Measurements from ENCODE around the gene LIMA1. TPM values are rescaled to one million over a fixed set of nuclear protein-coding genes. Genes with fewer than 3 reads are reported as not detected.
A peak's percentile ranks its signal among the peaks of the same experiment; 100 is the strongest.

LIMA1 gene
- total RNA-seq, 4 donors from 2014 or later: 151 to 259 (median 243) TPM

GRCh38 chr12:50240792-50241114, 42.6 kb downstream of the LIMA1 start:
- no peak for DNase-seq
- WGBS, 2 donors (ENCODE audit: low coverage in 1 of 2): 57 to 71% methylated on average over 1 of the region's 1 CpG
- peaks cover 7 to 73% (median 39%) of the 10 kb centered on the region in 4 donors for H3K4me1 ChIP-seq
- no peaks in the 10 kb centered on the region for H3K27me3 ChIP-seq
- TF ChIP-seq POLR2AphosphoS5 (IDR thresholded peaks at IDR 0.05) (no peak), EP300 (IDR thresholded peaks at IDR 0.05; ENCODE audit: low read depth) (no peak), CTCF (IDR thresholded peaks at IDR 0.05) (no peak), POLR2A (IDR thresholded peaks at IDR 0.05) (no peak)
- H3K36me3 ChIP-seq: peaks cover 0 to 10% (median 0%) of the 10 kb centered on the region in 4 donors
- intact Hi-C loops (cut with DNase I; ENCODE audit: low total_unique reads) (no loop called here), in situ Hi-C loops (cut with MboI; ENCODE audit: low pct_ligation_motif_present in 1 of 4, low pct_unique_long_range_greater_than_20kb in 1 of 4, low sequenced_read_pairs in 3 of 4) (no loop called here)
- no peaks in the 10 kb centered on the region for H3K9me3 ChIP-seq
- H3K4me3 ChIP-seq: no peak overlapping the region
- peak overlapping the region; percentile 82 to 90 (median 88) for H3K27ac ChIP-seq

DNA sequence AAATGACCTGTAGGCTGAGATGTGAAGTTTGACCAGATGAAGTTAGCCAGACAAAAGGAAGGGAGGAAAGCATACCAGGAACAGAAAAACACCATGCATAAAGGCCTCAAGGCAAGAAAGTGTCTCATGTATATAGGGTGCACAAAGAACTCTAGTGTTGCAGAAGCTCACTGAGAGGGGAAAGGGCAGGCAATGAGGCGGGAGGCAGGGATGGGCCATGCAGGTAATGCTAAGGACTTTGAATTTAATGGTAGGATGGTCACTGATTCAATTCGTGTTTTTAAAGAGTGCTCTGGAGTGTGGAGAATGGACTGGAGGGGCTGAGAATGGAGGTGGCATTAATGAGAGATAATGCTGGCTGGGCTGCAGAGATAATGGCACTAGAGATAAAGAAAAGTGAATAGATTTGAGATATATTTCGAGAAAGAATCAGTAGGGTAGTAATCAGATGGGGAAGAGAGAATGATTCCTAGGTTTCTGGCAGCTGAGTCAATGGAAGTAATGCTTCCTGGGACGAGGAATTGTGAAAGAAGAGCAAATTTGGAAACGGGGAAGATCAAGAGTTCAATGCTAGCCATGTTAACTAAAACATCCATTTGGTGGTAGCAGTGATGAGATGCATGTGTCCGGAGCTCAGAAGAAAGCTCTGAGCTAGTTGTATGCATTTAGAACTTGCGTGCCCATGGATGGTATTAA, 43.1 kb downstream of the LIMA1 start:
- intact Hi-C loops (cut with DNase I; ENCODE audit: low total_unique reads): no loop called here
- peaks cover 7 to 68% (median 39%) of the 10 kb centered on the region in 4 donors for H3K4me1 ChIP-seq

DNA sequence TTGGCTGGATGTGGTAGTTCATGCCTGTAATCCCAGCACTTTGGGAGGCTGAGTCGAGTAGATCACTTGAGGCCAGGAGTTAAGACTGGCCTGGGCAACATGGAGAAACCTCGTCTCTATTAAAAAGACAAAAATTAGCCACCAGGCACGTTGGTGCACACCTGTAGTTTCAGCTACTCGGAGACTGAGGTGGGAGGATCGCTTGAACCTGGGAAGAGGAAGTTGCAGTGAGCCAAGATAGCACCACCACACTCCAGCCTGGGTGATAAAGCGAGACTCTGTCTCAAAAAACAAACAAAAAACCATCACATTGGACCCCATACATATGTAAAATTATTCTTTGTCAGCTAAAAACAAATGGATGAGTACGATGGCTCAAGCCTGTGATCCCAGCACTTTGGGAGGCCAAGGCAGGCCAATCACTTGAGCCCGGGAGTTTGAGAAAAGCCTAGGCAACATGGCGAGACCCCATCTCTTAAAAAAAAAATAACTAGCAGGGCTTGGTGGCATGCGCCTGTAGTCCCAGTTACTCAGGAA, 43.9 kb downstream of the LIMA1 start:
- in situ Hi-C loops (cut with MboI; ENCODE audit: low pct_ligation_motif_present in 1 of 4, low pct_unique_long_range_greater_than_20kb in 1 of 4, low sequenced_read_pairs in 3 of 4) (no loop called here), intact Hi-C loops (cut with DNase I; ENCODE audit: low total_unique reads) (loop anchor here (2.0 kb wide), 1 partner anchor 75 kb away; no protein-coding TSS in a partner anchor)
- WGBS, 2 donors (ENCODE audit: low coverage in 1 of 2): 79 to 87% methylated on average over 5 to 10 of the region's 10 CpGs
- no peaks in the 10 kb centered on the region for H3K9me3 ChIP-seq
- peak overlapping the region; percentile 82 to 90 (median 88) for H3K27ac ChIP-seq
- H3K27me3 ChIP-seq: no peaks in the 10 kb centered on the region
- H3K4me3 ChIP-seq: no peak overlapping the region
- peaks cover 0 to 10% (median 0%) of the 10 kb centered on the region in 4 donors for H3K36me3 ChIP-seq
- peaks cover 7 to 68% (median 43%) of the 10 kb centered on the region in 4 donors for H3K4me1 ChIP-seq
- DNase-seq: no peak
- TF ChIP-seq CTCF (IDR thresholded peaks at IDR 0.05) (no peak), EP300 (IDR thresholded peaks at IDR 0.05; ENCODE audit: low read depth) (no peak), POLR2A (IDR thresholded peaks at IDR 0.05) (no peak), POLR2AphosphoS5 (IDR thresholded peaks at IDR 0.05) (no peak)

More for the DNA sequence above, 43.1 kb downstream of the LIMA1 start:
- no peak for DNase-seq
- Histone ChIP-seq H3K27ac (peak overlapping the region; percentile 82 to 90 (median 88)), H3K4me3 (no peak overlapping the region), H3K27me3 (no peaks in the 10 kb centered on the region), H3K9me3 (no peaks in the 10 kb centered on the region), H3K36me3 (peaks cover 0 to 10% (median 0%) of the 10 kb centered on the region in 4 donors)
- WGBS, 2 donors (ENCODE audit: low coverage in 1 of 2): 72 to 76% methylated on average over 7 of the region's 7 CpGs
- in situ Hi-C loops (cut with MboI; ENCODE audit: low pct_ligation_motif_present in 1 of 4, low pct_unique_long_range_greater_than_20kb in 1 of 4, low sequenced_read_pairs in 3 of 4): no loop called here
- TF ChIP-seq POLR2AphosphoS5 (IDR thresholded peaks at IDR 0.05): no peak
- no peak for TF ChIP-seq EP300 (IDR thresholded peaks at IDR 0.05; ENCODE audit: low read depth)
- no peak for TF ChIP-seq CTCF (IDR thresholded peaks at IDR 0.05)

DNA sequence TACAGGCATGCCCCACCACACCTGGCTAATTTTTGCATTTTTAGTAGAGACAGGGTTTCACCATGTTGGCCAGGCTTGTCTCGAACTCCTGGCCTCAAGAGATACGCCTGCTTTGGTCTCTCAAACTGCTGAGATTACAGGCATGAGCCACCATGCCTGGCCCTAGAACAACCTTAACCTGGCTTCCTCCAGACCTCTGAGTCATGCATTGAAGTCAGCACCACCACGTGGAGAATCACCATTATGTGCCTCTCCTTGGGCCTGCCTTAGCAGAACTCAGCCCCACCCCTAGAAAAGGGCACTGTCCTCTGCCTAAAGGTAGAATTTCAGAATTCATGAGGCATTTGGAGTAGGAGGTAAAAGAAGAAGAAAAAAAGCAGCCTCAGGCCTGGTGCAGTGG, 49.0 kb downstream of the LIMA1 start:
- Histone ChIP-seq H3K27ac (no peak overlapping the region), H3K4me3 (no peak overlapping the region), H3K36me3 (peaks cover 0 to 10% (median 0%) of the 10 kb centered on the region in 4 donors), H3K4me1 (peaks cover 0 to 22% (median 5%) of the 10 kb centered on the region in 4 donors), H3K9me3 (no peaks in the 10 kb centered on the region), H3K27me3 (no peaks in the 10 kb centered on the region)
- intact Hi-C loops (cut with DNase I; ENCODE audit: low total_unique reads): no loop called here
- DNase-seq: peak; percentile 59
- in situ Hi-C loops (cut with MboI; ENCODE audit: low pct_ligation_motif_present in 1 of 4, low pct_unique_long_range_greater_than_20kb in 1 of 4, low sequenced_read_pairs in 3 of 4): no loop called here
- no peak for TF ChIP-seq EP300 (IDR thresholded peaks at IDR 0.05; ENCODE audit: low read depth)
- no peak for TF ChIP-seq POLR2A (IDR thresholded peaks at IDR 0.05)
- no peak for TF ChIP-seq CTCF (IDR thresholded peaks at IDR 0.05)
- TF ChIP-seq POLR2AphosphoS5 (IDR thresholded peaks at IDR 0.05): peak in 1 of 3 donors; percentile 33
- WGBS, 2 donors (ENCODE audit: low coverage in 1 of 2): 70% methylated on average over 3 of the region's 3 CpGs; no CpG with 5 or more reads in 1 of the 2 donors

Data from transverse colon (tissue), 4 donors.